Fibroblast of mammary gland (primary cell): ENCODE results near the gene DTNA.

Experiments used
- DNase-seq: peaks from one replicate; pipeline ENCODE4 v3.0.0-alpha.2; 2010; ENCODE audit warnings: low read depth
- H3K4me3 ChIP-seq: 2 replicates; pipeline ENCODE4 v1.5.1; 2011; ENCODE audit warnings: low read depth, mild to moderate bottlenecking, low read length, moderate library complexity; ENCODE audit not compliant: control insufficient read depth
- CTCF ChIP-seq: conservative IDR thresholded peaks from 2 replicates; pipeline ENCODE4 v1.5.1; 2011; ENCODE audit warnings: low read depth, low read length, inconsistent platforms; ENCODE audit not compliant: control insufficient read depth, insufficient read depth

DTNA gene

GRCh38 chr18:34818064-34818463, 108.0 kb downstream of the DTNA start:
- H3K4me3 ChIP-seq: no peak overlapping the region
- DNase-seq: no peak
- TF ChIP-seq CTCF: no peak

GRCh38 chr18:34820360-34821065, 110.4 kb downstream of the DTNA start:
- no peak overlapping the region for H3K4me3 ChIP-seq
- no peak for TF ChIP-seq CTCF
- no peak for DNase-seq

GRCh38 chr18:34821669-34822210, 111.6 kb downstream of the DTNA start:
- no peak overlapping the region for H3K4me3 ChIP-seq
- DNase-seq: no peak
- TF ChIP-seq CTCF: no peak

GRCh38 chr18:34828093-34828492, 118.0 kb downstream of the DTNA start:
- TF ChIP-seq CTCF: no peak
- no peak overlapping the region for H3K4me3 ChIP-seq
- no peak for DNase-seq

- no peak overlapping the region for H3K4me3 ChIP-seq
- DNase-seq: peak; percentile 14
Measured at GRCh38 chr18:34834897-34835296, 124.8 kb downstream of the DTNA start.

GRCh38 chr18:34835466-34835865, 125.4 kb downstream of the DTNA start:
- no peak for TF ChIP-seq CTCF
- no peak for DNase-seq
- no peak overlapping the region for H3K4me3 ChIP-seq

More at GRCh38 chr18:34834897-34835296, 124.8 kb downstream of the DTNA start:
- TF ChIP-seq CTCF: no peak
